Body of pancreas (tissue), 4 donors: ENCODE measurements around the gene GPX7. TPM values are rescaled to one million over a fixed set of nuclear protein-coding genes. Genes with fewer than 3 reads are reported as not detected.
A peak's percentile ranks its signal among the peaks of the same experiment; 100 is the strongest.

Source experiments
- ATAC-seq: fragments of 150-250 bp; one replicate; pipeline ENCODE4 v1.9.1; 2016
- DNase-seq, 4 donors: peaks; one replicate each; pipeline ENCODE4 v3.0.0-alpha.2; 2019
- H3K27ac ChIP-seq, 4 donors: fragments of 200-600 bp; sonication (generic); 1 replicate in 3 of 4; 2 replicates in 1 of 4; pipeline versions ENCODE4 v1.5.1 to v1.6.1; 2016 to 2019; ENCODE audit warnings: mild to moderate bottlenecking in 1 of 4, mixed read lengths in 1 of 4, moderate library complexity in 1 of 4
- H3K27me3 ChIP-seq, 2 donors: fragments of 200-600 bp; sonication (generic); one replicate each; pipeline ENCODE4 v1.6.0; 2016; ENCODE audit warnings: mild to moderate bottlenecking in 1 of 2
- H3K36me3 ChIP-seq, 2 donors: fragments of 200-600 bp; sonication (generic); replicated peaks in 1 of 2; 2 replicates each; pipeline ENCODE4 v1.5.1; 2016; ENCODE audit warnings: low read depth in 2 of 2; ENCODE audit not compliant: insufficient read depth in 1 of 2
- H3K4me1 ChIP-seq: fragments of 200-600 bp; sonication (generic); one replicate; pipeline ENCODE4 v1.6.0; 2016
- H3K4me3 ChIP-seq, 2 donors: fragments of 200-600 bp; sonication (generic); 1 replicate in 1 of 2; 2 replicates in 1 of 2; pipeline ENCODE4 v1.5.1; 2016 to 2019
- H3K9me3 ChIP-seq, 3 donors: fragments of 200-600 bp; sonication (generic); 1 replicate in 2 of 3; 2 replicates in 1 of 3; pipeline ENCODE4 v1.5.1; 2016
- CTCF ChIP-seq, 7 experiments: fragments of 450-650 bp in 4 of 7; fragments of 200-600 bp in 3 of 7; sonication (generic) in 3 of 7; IDR thresholded peaks; one replicate each; pipeline ENCODE4 v1.5.1; 2016 to 2019; ENCODE audit warnings: antibody characterized with exemption in 7 of 7
- POLR2A ChIP-seq, 3 donors: fragments of 450-650 bp; IDR thresholded peaks; one replicate each; pipeline ENCODE4 v1.6.1; 2016; ENCODE audit warnings: antibody characterized with exemption in 3 of 3, mild to moderate bottlenecking in 2 of 3
- WGBS, 2 donors: methylation state at CpG; one replicate each; pipeline ENCODE4 v1.1.5; 2017; 5-methylcytosine and 5-hydroxymethylcytosine counted together
- intact Hi-C: fragments of 100-400 bp; cut with DNase I; formaldehyde crosslinking; loops from one replicate; pipeline ENCODE4 v1.15.1; 2023
- total RNA-seq, 2 donors: library from RNA; depleted of rRNA; stranded (reverse); fragments of >200 nt; gene quantifications; one replicate each; pipeline ENCODE4 v1.1.0, GENCODE V29; 2016

The GPX7 gene
- 10 to 100 TPM in 1 of 2 donors, 1 to 10 TPM in 1; 9.6 to 22.1 TPM for total RNA-seq

GRCh38 chr1:52601991-52602855, at the start of gene GPX7:
Gene GPX7 (plus strand): TSS chr1:52602371. CDS start chr1:52602410, 39 bp downstream.
- Histone ChIP-seq H3K4me1 (peaks cover 29% of the 10 kb centered on the region), H3K36me3 (no peaks in the 10 kb centered on the region), H3K9me3 (no peaks in the 10 kb centered on the region), H3K4me3 (peak within 1 kb of the TSS; percentile 26 to 50), H3K27ac (peak within 1 kb of the TSS; percentile 40 to 62 (median 54)), H3K27me3 (no peaks in the 10 kb centered on the region)
- TF ChIP-seq POLR2A (IDR thresholded peaks at IDR 0.05) (peak; percentile 11 to 51 (median 37)), CTCF (IDR thresholded peaks at IDR 0.05) (no peak)
- peak; percentile 53 to 66 (median 58) for DNase-seq
- ATAC-seq, result peak; percentile 74
- intact Hi-C loops, result no loop called here
- WGBS, 2 donors, result 2 to 30% methylated on average over 4 to 87 of the region's 97 CpGs

- peak; percentile 80 for ATAC-seq
- 1 to 2% methylated on average over 27 to 45 of the region's 68 CpGs for WGBS, 2 donors
- Histone ChIP-seq H3K36me3 (no peaks in the 10 kb centered on the region), H3K4me3 (peak within 1 kb of the TSS; percentile 39 to 88), H3K27ac (peak within 1 kb of the TSS; percentile 83 to 90 (median 86)), H3K4me1 (peaks cover 28% of the 10 kb centered on the region), H3K27me3 (no peaks in the 10 kb centered on the region), H3K9me3 (no peaks in the 10 kb centered on the region)
- peak; percentile 73 to 79 (median 77) for DNase-seq
- TF ChIP-seq POLR2A (IDR thresholded peaks at IDR 0.05) (peak; percentile 41 to 69 (median 65)), CTCF (IDR thresholded peaks at IDR 0.05) (no peak)
- intact Hi-C loops, result no loop called here
Observed at GRCh38 chr1:52552505-52553361, 49.4 kb upstream of the GPX7 start, which contains the start of gene TUT4. Gene TUT4 (minus strand): TSS chr1:52553092. CDS start chr1:52526280, 26,812 bp downstream.

GRCh38 chr1:52553362-52554266, 48.6 kb upstream of the GPX7 start:
- peak; percentile 73 to 85 (median 80) for DNase-seq
- intact Hi-C loops, result no loop called here
- H3K27ac ChIP-seq, result peak overlapping the region; percentile 83 to 90 (median 86)
- no peaks in the 10 kb centered on the region for H3K9me3 ChIP-seq
- H3K27me3 ChIP-seq, result no peaks in the 10 kb centered on the region
- peaks cover 28% of the 10 kb centered on the region for H3K4me1 ChIP-seq
- H3K4me3 ChIP-seq, result peak overlapping the region; percentile 39 to 88
- WGBS, 2 donors, result 5 to 14% methylated on average over 24 to 53 of the region's 66 CpGs
- ATAC-seq, result peak; percentile 81
- TF ChIP-seq POLR2A (IDR thresholded peaks at IDR 0.05) (peak; percentile 37 to 48 (median 43)), CTCF (IDR thresholded peaks at IDR 0.05) (no peak)
- H3K36me3 ChIP-seq, result no peaks in the 10 kb centered on the region

GRCh38 chr1:52554267-52554640, 47.9 kb upstream of the GPX7 start:
- H3K27me3 ChIP-seq, result no peaks in the 10 kb centered on the region
- TF ChIP-seq CTCF (IDR thresholded peaks at IDR 0.05) (no peak), POLR2A (IDR thresholded peaks at IDR 0.05) (no peak)
- DNase-seq, result no peak
- H3K4me1 ChIP-seq, result peaks cover 28% of the 10 kb centered on the region
- no peak overlapping the region for H3K27ac ChIP-seq
- ATAC-seq, result no peak
- intact Hi-C loops, result no loop called here
- H3K36me3 ChIP-seq, result no peaks in the 10 kb centered on the region
- H3K9me3 ChIP-seq, result no peaks in the 10 kb centered on the region
- H3K4me3 ChIP-seq, result no peak overlapping the region
- 85 to 91% methylated on average over 6 of the region's 6 CpGs for WGBS, 2 donors
